IMR-90 (cell line): ENCODE data around the gene DYNLT4. TPM values are rescaled to one million over a fixed set of nuclear protein-coding genes. Genes with fewer than 3 reads are reported as not detected.
A peak's percentile ranks its signal among the peaks of the same experiment; 100 is the strongest.

ENCODE experiments used
- ATAC-seq: fragments of 200-7000 bp; cut with Tn5 transposase; 2 replicates; pipeline ENCODE4 v1.9.1; 2020; ENCODE audit warnings: low read depth, mild to moderate bottlenecking, moderate library complexity
- BruUV-seq: library from RNA; stranded (reverse); fragments of 400-500 nt; replicated peaks from 2 replicates; lab custom pipeline; 2021; lab: Mats Ljungman, UMichigan
- CTCF ChIA-PET: fragments of 300-600 bp; formaldehyde crosslinking; extraction: SDS; loops from one replicate; lab custom pipeline; 2021; ENCODE audit warnings: antibody characterized with exemption; lab: Yijun Ruan, JAX
- POLR2A ChIA-PET: fragments of 300-600 bp; sonication (Branson Sonifier 250); formaldehyde crosslinking; loops from one replicate; lab custom pipeline; 2022; ENCODE audit warnings: antibody characterized with exemption; ENCODE audit not compliant: unreplicated experiment; lab: Charles Lee
- DNase-seq: peaks from one replicate; pipeline ENCODE4 v3.0.0; 2013
- H2AFZ ChIP-seq: replicated peaks from 2 replicates; pipeline ENCODE3; 2013; ENCODE audit warnings: low read length, mild to moderate bottlenecking; ENCODE audit not compliant: poor library complexity
- H2AK5ac ChIP-seq: 2 replicates; pipeline ENCODE4 v1.6.1; 2013; ENCODE audit warnings: low read depth, low read length, inconsistent platforms
- H2AK9ac ChIP-seq: replicated peaks from 2 replicates; pipeline ENCODE3; 2013; ENCODE audit warnings: mild to moderate bottlenecking, low read depth, low read length, moderate library complexity; ENCODE audit not compliant: poor library complexity
- H2BK120ac ChIP-seq: 2 replicates; pipeline ENCODE4 v1.6.1; 2013; ENCODE audit warnings: low read depth, low read length, inconsistent platforms
- H2BK15ac ChIP-seq: 3 replicates; pipeline ENCODE4 v1.6.1; 2013; ENCODE audit warnings: low read depth, low read length, inconsistent platforms
- H2BK20ac ChIP-seq: 2 replicates; pipeline ENCODE4 v1.6.1; 2013; ENCODE audit warnings: low read depth, mild to moderate bottlenecking, inconsistent platforms, low read length, moderate library complexity
- H2BK5ac ChIP-seq: 2 replicates; pipeline ENCODE4 v1.6.1; 2013; ENCODE audit warnings: mild to moderate bottlenecking, low read depth, low read length, inconsistent platforms; ENCODE audit not compliant: poor library complexity, severe bottlenecking
- H3K14ac ChIP-seq: replicated peaks from 2 replicates; pipeline ENCODE4 v1.6.1; 2013; ENCODE audit warnings: low read depth, low read length, inconsistent platforms
- H3K18ac ChIP-seq: 2 replicates; pipeline ENCODE4 v1.6.1; 2013; ENCODE audit warnings: low read depth, low read length, control low read depth
- H3K23ac ChIP-seq: 2 replicates; pipeline ENCODE4 v1.6.1; 2013; ENCODE audit warnings: low read depth, low read length, inconsistent platforms
- H3K27ac ChIP-seq: 2 replicates; pipeline ENCODE4 v1.5.1; 2013; ENCODE audit warnings: mild to moderate bottlenecking, control low read depth, low read length; ENCODE audit not compliant: insufficient read depth
- H3K27me3 ChIP-seq: 2 replicates; pipeline ENCODE4 v1.6.1; 2013; ENCODE audit warnings: low read length; ENCODE audit not compliant: control insufficient read depth, insufficient read depth
- H3K36me3 ChIP-seq: 2 replicates; pipeline ENCODE4 v1.6.1; 2013; ENCODE audit warnings: low read length, mixed read lengths; ENCODE audit not compliant: control insufficient read depth, insufficient read depth
- H3K4ac ChIP-seq: 2 replicates; pipeline ENCODE4 v1.6.1; 2013; ENCODE audit warnings: low read depth, low read length, inconsistent platforms
- H3K4me1 ChIP-seq: 2 replicates; pipeline ENCODE4 v1.6.1; 2013; ENCODE audit warnings: low read length, mixed read lengths; ENCODE audit not compliant: control insufficient read depth, insufficient read depth
- H3K4me2 ChIP-seq: 2 replicates; pipeline ENCODE4 v1.6.1; 2013; ENCODE audit warnings: low read depth, mild to moderate bottlenecking, control low read depth, low read length, moderate library complexity
- H3K4me3 ChIP-seq: 2 replicates; pipeline ENCODE4 v1.5.1; 2013; ENCODE audit warnings: low read depth, mild to moderate bottlenecking, control low read depth, low read length, moderate library complexity; ENCODE audit not compliant: insufficient read depth
- H3K56ac ChIP-seq: 2 replicates; pipeline ENCODE4 v1.6.1; 2013; ENCODE audit warnings: low read length, inconsistent platforms; ENCODE audit not compliant: insufficient read depth; ENCODE audit errors: extremely low read depth
- H3K79me1 ChIP-seq, 2 experiments: 2 replicates each; pipeline ENCODE4 v1.6.1; 2013; ENCODE audit warnings: low read length in 2 of 2, inconsistent platforms in 1 of 2, low read depth in 1 of 2
- H3K9ac ChIP-seq: 2 replicates; pipeline ENCODE4 v1.6.1; 2013; ENCODE audit warnings: low read depth, low read length, control low read depth
- H3K9me1 ChIP-seq: 2 replicates; pipeline ENCODE4 v1.6.1; 2013; ENCODE audit warnings: low read length, inconsistent platforms; ENCODE audit not compliant: insufficient read depth
- H3K9me3 ChIP-seq: 2 replicates; pipeline ENCODE4 v1.6.1; 2013; ENCODE audit warnings: low read length; ENCODE audit not compliant: control insufficient read depth, insufficient read depth
- H4K20me1 ChIP-seq: 2 replicates; pipeline ENCODE4 v1.6.1; 2013; ENCODE audit warnings: low read length, inconsistent platforms; ENCODE audit not compliant: insufficient read depth
- H4K5ac ChIP-seq: 2 replicates; pipeline ENCODE4 v1.6.1; 2013; ENCODE audit warnings: mild to moderate bottlenecking, low read depth, low read length, control low read depth
- H4K8ac ChIP-seq, 2 experiments: 2 replicates each; pipeline ENCODE4 v1.6.1; 2013; ENCODE audit warnings: low read depth in 2 of 2, low read length in 2 of 2, control low read depth in 1 of 2, inconsistent platforms in 1 of 2
- H4K91ac ChIP-seq: 2 replicates; pipeline ENCODE4 v1.6.1; 2013; ENCODE audit warnings: low read depth, low read length, inconsistent platforms; ENCODE audit not compliant: insufficient read depth
- CHD1 ChIP-seq: IDR thresholded peaks from 2 replicates; pipeline ENCODE4 v1.6.1; 2012; ENCODE audit warnings: low read depth, low read length, improper control_type of control experiment
- MAFK ChIP-seq: IDR thresholded peaks from 2 replicates; pipeline ENCODE4 v1.6.1; 2012; ENCODE audit warnings: low read depth, low read length, improper control_type of control experiment
- MXI1 ChIP-seq: IDR thresholded peaks from 2 replicates; pipeline ENCODE4 v1.6.1; 2012; ENCODE audit warnings: low read depth, mild to moderate bottlenecking, low read length, moderate library complexity, borderline replicate concordance
- POLR2A ChIP-seq: IDR thresholded peaks from 2 replicates; pipeline ENCODE4 v1.6.1; 2012; ENCODE audit warnings: mild to moderate bottlenecking, low read depth, low read length
- RAD21 ChIP-seq: IDR thresholded peaks from 2 replicates; pipeline ENCODE4 v1.6.1; 2012; ENCODE audit warnings: low read length, improper control_type of control experiment
- SMC3 ChIP-seq: fragments of 150-350 bp; IDR thresholded peaks from 2 replicates; pipeline ENCODE4 v1.6.1; 2016; ENCODE audit warnings: low read depth, mild to moderate bottlenecking, antibody characterized with exemption, low read length, moderate library complexity
- whole genome bisulfite sequencing, 2 experiments: methylation state at CpG; one replicate each; pipeline versions ENCODE4 v1.1.5 to v1.1.7; 2013; ENCODE audit warnings: missing lambda C conversion rate in 2 of 2; ENCODE audit not compliant: insufficient read length in 1 of 2; ENCODE audit errors: extremely low coverage in 2 of 2; 5-methylcytosine and 5-hydroxymethylcytosine counted together
- dilution Hi-C: fragments of 300-500 bp; cut with HindIII; formaldehyde crosslinking; loops from one replicate; pipeline ENCODE4 v1.14.3; 2018; ENCODE audit warnings: low sequenced_read_pairs; ENCODE audit not compliant: unreplicated experiment
- in situ Hi-C: fragments of 300-500 bp; cut with MboI; formaldehyde crosslinking; loops from 3 replicates; pipeline ENCODE4 v1.14.3; 2019; ENCODE audit warnings: low sequenced_read_pairs, inconsistent platforms, mixed read lengths
- intact Hi-C: fragments of 100-400 bp; cut with micrococcal nuclease; formaldehyde crosslinking; loops from 2 replicates; pipeline ENCODE4 v1.10.0; 2022
- polyA plus RNA-seq, 3 experiments: library from polyadenylated mRNA; depleted of rRNA; stranded (reverse); fragments of >200 nt; gene quantifications; 2 replicates each; pipeline ENCODE4 v1.2.3, GENCODE V29; 2012; ENCODE audit warnings: low replicate concordance in 1 of 3
- total RNA-seq: library from RNA; depleted of rRNA; stranded (reverse); fragments of >200 nt; gene quantifications from 2 replicates; pipeline ENCODE4 v1.2.3, GENCODE V29; 2012
- TF ChIP-seq, protein P1 (sequence below): conservative IDR thresholded peaks from 2 replicates; pipeline ENCODE4 v1.5.1; 2012; ENCODE audit warnings: mild to moderate bottlenecking, low read depth, low read length, improper control_type of control experiment

DYNLT4 gene
- total and polyA plus RNA-seq, 2 of the 4 experiments (the other 2 are of a cell fraction) = not detected

DNA sequence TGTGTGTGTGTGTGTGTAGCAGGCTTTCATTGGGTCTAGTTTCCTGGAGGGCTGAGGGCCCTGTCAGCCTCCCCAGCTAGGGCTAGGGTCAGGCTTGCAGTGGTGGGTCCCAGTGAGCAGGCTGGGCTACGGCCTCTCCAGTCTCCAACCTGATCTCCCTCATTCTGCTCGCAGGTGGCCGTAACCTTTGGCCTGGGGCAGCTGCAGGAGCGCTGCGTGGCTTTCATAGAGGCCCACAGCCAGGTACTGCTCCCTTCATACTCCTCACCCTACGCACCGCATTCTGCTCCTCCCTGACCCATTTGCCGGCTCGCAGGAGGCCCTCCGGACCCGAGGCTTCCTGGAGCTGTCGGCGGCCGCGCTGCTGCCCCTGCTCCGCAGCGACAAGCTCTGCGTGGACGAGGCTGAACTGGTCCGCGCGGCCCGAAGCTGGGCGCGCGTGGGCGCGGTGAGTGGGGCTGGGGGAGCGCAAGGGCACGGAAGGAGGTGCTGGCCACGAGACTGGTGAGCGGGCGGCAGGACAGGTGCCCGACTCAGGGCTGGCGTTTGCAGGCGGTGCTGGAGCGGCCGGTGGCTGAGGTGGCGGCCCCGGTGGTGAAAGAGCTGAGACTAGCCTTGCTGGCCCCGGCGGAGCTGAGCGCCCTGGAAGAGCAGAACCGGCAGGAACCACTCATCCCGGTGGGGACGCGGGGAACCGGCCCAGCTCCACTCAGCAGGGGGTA lies 5.8 kb upstream of the DYNLT4 start (continued):
- TF ChIP-seq, protein P1, sequence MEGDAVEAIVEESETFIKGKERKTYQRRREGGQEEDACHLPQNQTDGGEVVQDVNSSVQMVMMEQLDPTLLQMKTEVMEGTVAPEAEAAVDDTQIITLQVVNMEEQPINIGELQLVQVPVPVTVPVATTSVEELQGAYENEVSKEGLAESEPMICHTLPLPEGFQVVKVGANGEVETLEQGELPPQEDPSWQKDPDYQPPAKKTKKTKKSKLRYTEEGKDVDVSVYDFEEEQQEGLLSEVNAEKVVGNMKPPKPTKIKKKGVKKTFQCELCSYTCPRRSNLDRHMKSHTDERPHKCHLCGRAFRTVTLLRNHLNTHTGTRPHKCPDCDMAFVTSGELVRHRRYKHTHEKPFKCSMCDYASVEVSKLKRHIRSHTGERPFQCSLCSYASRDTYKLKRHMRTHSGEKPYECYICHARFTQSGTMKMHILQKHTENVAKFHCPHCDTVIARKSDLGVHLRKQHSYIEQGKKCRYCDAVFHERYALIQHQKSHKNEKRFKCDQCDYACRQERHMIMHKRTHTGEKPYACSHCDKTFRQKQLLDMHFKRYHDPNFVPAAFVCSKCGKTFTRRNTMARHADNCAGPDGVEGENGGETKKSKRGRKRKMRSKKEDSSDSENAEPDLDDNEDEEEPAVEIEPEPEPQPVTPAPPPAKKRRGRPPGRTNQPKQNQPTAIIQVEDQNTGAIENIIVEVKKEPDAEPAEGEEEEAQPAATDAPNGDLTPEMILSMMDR = no peak

DNA sequence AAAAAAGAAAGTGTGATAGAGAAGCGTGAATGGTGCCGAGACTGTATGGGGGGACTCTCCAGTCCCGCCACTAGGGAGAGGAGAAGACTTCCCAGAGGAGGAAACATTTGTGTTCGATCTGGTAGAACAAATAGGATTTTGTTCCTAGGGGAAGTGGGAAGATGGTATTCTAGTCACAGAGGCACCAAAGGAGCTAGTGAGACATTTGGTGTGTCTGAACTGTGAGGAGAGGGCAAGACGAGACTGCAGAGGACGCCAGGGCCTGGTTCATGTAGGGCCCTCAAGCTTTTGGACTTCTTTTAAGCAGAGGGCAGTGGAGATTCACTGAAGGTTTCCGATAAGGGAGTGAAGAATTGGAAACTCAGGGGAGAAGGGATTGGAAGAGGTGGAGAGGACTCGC lies 4.1 kb upstream of the DYNLT4 start:
- Histone ChIP-seq H3K23ac (peak overlapping the region; percentile 76), H2BK20ac (peak overlapping the region; percentile 85), H3K4me2 (peak overlapping the region; percentile 32), H3K27me3 (no peaks in the 10 kb centered on the region), H2BK5ac (peak overlapping the region; percentile 78), H4K8ac (peak overlapping the region; percentile 71 to 82; a peak in 3 of 4 replicates), H2AK5ac (peak overlapping the region; percentile 86), H4K20me1 (peaks cover 9% of the 10 kb centered on the region; the same call in 1 of the 2 replicates), H3K27ac (peak overlapping the region; percentile 69), H3K4me1 (peaks cover 60% of the 10 kb centered on the region), H3K18ac (peak overlapping the region; percentile 25; the same call in 1 of the 2 replicates), H3K79me1 (peaks cover 19 to 61% of the 10 kb centered on the region in 2 experiments), H2BK15ac (peak overlapping the region; percentile 4; the same call in 1 of the 3 replicates), H3K36me3 (peaks cover 6% of the 10 kb centered on the region), H4K91ac (peak overlapping the region; percentile 72), H2BK120ac (peak overlapping the region; percentile 91), H3K14ac (peak overlapping the region; percentile 93), H3K4ac (peak overlapping the region; percentile 96), H3K4me3 (no peak overlapping the region), H3K9ac (peak overlapping the region; percentile 28; the same call in 1 of the 2 replicates), H3K9me3 (no peaks in the 10 kb centered on the region), H3K56ac (peak overlapping the region; percentile 66; the same call in 1 of the 2 replicates), H2AK9ac (peak overlapping the region; percentile 70), H2AFZ (no peak overlapping the region), H3K9me1 (peaks cover 34% of the 10 kb centered on the region), H4K5ac (peak overlapping the region; percentile 16; the same call in 1 of the 2 replicates)
- TF ChIP-seq MXI1 = no peak
- no peak for TF ChIP-seq SMC3
- TF ChIP-seq POLR2A = no peak; the same call in 1 of the 2 replicates
- TF ChIP-seq CHD1 = no peak
- TF ChIP-seq RAD21 = no peak
- no peak for TF ChIP-seq MAFK
- no TSS peak for BruUV-seq
- intact Hi-C loops = no loop called here
- in situ Hi-C loops = no loop called here
- ChIA-PET CTCF (interaction anchor here (0.7 kb wide), 1 partner anchor 8 kb away, joined by 3 read pairs; no protein-coding TSS in a partner anchor), POLR2A (no interaction called here)
- ATAC-seq (no peak), DNase-seq (no peak)
- dilution Hi-C loops = no loop called here
- 78% methylated on average over 2 of the region's 8 CpGs; no CpG with 5 or more reads in 1 of the 2 experiments for WGBS, 2 experiments
